K562 treated with DMSO at 1 percent for 24 hours (cell line): ENCODE results near the gene EZR. TPM values are rescaled to one million over a fixed set of nuclear protein-coding genes. Genes with fewer than 3 reads are reported as not detected.

Experiments
- total RNA-seq: library from RNA; unstranded; fragments of 300-600 nt; gene quantifications from 2 replicates; pipeline ENCODE4 v1.2.3, GENCODE V29; 2022; ENCODE audit warnings: low read depth; ENCODE audit not compliant: insufficient read depth

The EZR gene
- total RNA-seq: 180 and 183 TPM in 2 replicates

DNA sequence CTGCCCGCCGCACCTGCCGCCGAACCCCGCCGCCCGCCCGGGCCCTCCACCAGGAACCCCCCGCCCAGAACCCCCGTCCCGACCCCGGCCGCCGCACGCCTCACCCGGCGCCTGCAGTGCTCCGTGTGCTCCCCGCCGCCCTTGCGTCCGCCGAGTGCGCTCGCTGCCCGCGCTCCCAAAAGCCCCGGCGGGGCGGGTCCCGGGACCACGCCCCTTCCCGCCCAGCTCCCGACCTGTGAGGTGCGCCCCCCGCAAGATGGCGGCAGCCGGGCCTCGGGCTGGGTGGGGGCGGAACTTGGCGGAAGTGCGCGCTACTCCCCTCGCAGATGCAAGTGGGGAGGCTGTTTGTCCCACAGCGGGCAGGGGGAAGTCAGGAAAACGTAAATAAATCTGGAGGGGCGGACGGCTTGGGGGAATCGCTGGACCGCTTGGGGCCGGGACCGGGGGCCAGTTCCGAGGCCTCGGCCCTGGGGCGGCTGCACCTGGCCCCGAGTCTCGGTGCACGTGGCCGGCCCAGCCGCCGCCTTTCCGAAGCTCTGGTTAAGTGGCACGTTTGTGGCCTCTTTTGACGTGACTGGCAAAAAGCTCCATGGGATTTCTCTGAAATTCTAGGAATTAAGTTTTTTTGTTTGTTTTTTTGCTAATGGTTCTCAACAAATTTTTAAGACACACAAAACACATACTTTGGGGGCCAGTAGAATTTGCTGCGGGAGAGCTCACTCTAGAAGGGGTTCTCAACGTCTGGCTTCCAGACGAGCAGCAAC lies at the start of gene EZR:
EZR (minus strand) TSS at position 156 of the 764 bp plus-strand sequence. CDS start 1,275 bp downstream, outside the sequence.

Other genes starting within 250 kb of the EZR start
- gene DYNLT1, start 174.6 kb downstream of the EZR start, total RNA-seq: 152 and 174 TPM in 2 replicates
- gene SYTL3, start 169.3 kb downstream of the EZR start, total RNA-seq: 0.37 and 0.38 TPM in 2 replicates
- 6.9 and 8.5 TPM in 2 replicates for gene RSPH3, start 180.8 kb upstream of the EZR start, total RNA-seq
- gene TAGAP, start 225.6 kb upstream of the EZR start, total RNA-seq: not detected in 2 replicates